Activated CD8-positive, alpha-beta T cell treated with anti-CD3 and anti-CD28 coated beads, Interleukin-2, amount 10 ng/mL, durations not matched to agents 7 days and 5 days (primary cell): ENCODE data around the gene SLC34A3. TPM values are rescaled to one million over a fixed set of nuclear protein-coding genes. Genes with fewer than 3 reads are reported as not detected.

Experiments used
- ATAC-seq: fragments of 150-1000 bp; cut with Tn5 transposase; one replicate; pipeline ENCODE4 v1.10.0; 2021; ENCODE audit warnings: moderate library complexity
- CTCF ChIA-PET: fragments of 350-600 bp; sonication (Branson Sonifier 250); formaldehyde crosslinking; loops from one replicate; lab custom pipeline; 2021; ENCODE audit warnings: antibody characterized with exemption; lab: Charles Lee
- POLR2A ChIA-PET: fragments of 350-600 bp; sonication (Branson Sonifier 250); formaldehyde crosslinking; loops from one replicate; lab custom pipeline; 2021; ENCODE audit warnings: antibody characterized with exemption; lab: Charles Lee
- DNase-seq: peaks from one replicate; pipeline ENCODE4 v3.0.0-alpha.2; 2020
- H3K27ac Mint-ChIP-seq: one replicate; pipeline ENCODE4 v1.8.0; 2021; ENCODE audit warnings: mild to moderate bottlenecking, mixed read lengths
- H3K27me3 Mint-ChIP-seq: one replicate; pipeline ENCODE4 v1.8.0; 2021; ENCODE audit warnings: low read depth, mixed read lengths
- H3K36me3 Mint-ChIP-seq: one replicate; pipeline ENCODE4 v1.8.0; 2021; ENCODE audit warnings: low read depth, mixed read lengths
- H3K4me1 Mint-ChIP-seq: one replicate; pipeline ENCODE4 v1.8.0; 2021; ENCODE audit warnings: low read depth, mixed read lengths
- H3K4me3 Mint-ChIP-seq: one replicate; pipeline ENCODE4 v1.8.0; 2021; ENCODE audit warnings: mild to moderate bottlenecking, mixed read lengths
- H3K9me3 Mint-ChIP-seq: one replicate; pipeline ENCODE4 v1.8.0; 2022; ENCODE audit warnings: mixed read lengths; ENCODE audit not compliant: insufficient read depth
- total RNA-seq, 2 experiments: library from RNA; stranded (reverse); gene quantifications; one replicate each; pipeline ENCODE4 v1.2.3, GENCODE V29; 2021

Gene SLC34A3
- total RNA-seq = not detected

DNA sequence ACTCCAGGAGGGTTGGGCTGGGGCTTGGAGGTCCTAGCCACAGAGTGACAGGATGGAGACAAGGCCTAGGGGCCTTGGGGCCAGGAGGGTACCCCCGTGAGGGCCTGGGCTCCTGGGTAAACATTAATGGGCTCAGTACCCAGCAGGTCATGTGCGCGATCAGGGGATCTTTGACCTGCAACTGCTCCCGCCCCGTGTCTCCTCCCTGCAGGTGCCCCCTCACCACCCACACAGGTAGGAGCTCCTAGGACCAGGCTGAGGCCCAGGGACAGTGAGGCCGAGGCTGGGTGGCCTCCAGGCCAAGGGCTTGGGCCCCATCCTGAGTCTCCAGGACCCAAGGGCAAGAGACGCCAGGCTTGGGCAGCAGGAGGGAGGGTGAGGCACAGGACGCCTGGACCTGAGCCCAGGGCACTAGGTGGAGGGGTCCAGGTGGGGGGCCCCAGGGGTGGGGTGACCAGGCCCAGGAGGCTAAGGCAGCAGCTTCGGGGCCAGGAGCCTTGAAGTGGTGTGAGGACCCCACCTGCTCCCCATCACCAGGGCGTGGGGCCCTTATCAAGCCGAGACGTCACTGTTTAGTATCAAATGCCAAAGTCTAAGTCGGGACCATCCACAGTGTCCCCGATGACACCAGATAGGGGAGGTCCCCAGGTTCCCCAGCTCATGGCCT, at the start of gene SLC34A3:
Gene SLC34A3, plus strand, starts transcription at position 197 of the 667 bp plus-strand sequence. CDS start 802 bp downstream, outside the sequence.
- Mint-ChIP-seq H3K27ac (no peak within 1 kb of the TSS), H3K4me3 (no peak within 1 kb of the TSS), H3K9me3 (no peaks in the 10 kb centered on the region), H3K36me3 (no peaks in the 10 kb centered on the region), H3K4me1 (peaks cover 3% of the 10 kb centered on the region), H3K27me3 (peaks cover 3% of the 10 kb centered on the region)
- ATAC-seq (no peak), DNase-seq (no peak)
- ChIA-PET POLR2A (interaction anchor here (1.4 kb wide), 1 partner anchor 10 kb away, joined by 5 read pairs; the partner anchor contains the start of gene TUBB4B), CTCF (no interaction called here)

DNA sequence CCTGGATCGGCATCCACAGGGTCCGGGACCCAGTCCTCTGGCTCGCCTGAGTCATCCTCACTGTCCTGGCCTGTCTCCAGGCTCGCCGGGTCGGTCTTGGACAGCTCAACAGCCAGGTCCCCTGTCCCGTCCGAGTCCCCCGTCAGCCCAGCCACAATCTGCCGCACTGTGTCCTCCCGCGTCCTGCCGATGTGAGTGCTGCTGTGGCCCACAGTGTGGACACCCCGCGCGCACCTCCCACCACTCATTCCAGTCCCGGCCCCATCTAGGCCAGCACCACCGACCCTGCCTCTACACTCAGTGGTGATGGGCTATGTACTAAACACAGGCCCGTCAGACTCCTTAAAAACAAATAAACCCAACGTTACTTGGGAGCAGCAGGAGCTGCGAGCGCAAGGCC, 49.0 kb upstream of the SLC34A3 start:
- Mint-ChIP-seq H3K36me3 (peaks cover 16% of the 10 kb centered on the region), H3K27ac (no peak overlapping the region), H3K4me3 (no peak overlapping the region), H3K9me3 (no peaks in the 10 kb centered on the region), H3K27me3 (no peaks in the 10 kb centered on the region), H3K4me1 (peaks cover 11% of the 10 kb centered on the region)
- CTCF ChIA-PET = no interaction called here
- no peak for DNase-seq
- POLR2A ChIA-PET = no interaction called here
- no peak for ATAC-seq

DNA sequence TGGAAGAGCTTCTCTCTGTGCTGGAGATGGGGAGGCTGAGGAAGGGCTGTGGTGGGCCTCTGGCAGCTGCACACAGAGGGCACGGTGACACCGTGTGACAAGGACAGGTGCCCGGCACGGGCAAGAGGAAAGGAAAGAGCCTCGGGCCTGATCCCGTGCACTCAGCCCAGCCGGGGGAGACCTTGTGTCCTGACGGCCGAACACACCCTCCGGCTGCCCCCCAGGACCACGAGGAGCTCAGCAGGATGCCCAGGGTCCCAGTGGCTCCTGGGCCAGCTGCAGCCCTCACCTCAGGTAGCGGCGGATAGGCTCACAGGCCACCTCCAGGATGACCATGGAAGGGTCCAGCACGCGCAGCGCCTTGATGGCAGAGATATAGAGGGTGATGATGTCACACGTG, 47.9 kb upstream of the SLC34A3 start:
- H3K9me3 Mint-ChIP-seq = no peaks in the 10 kb centered on the region
- H3K36me3 Mint-ChIP-seq = peaks cover 15% of the 10 kb centered on the region
- no peak overlapping the region for H3K4me3 Mint-ChIP-seq
- H3K27ac Mint-ChIP-seq = no peak overlapping the region
- ATAC-seq = no peak
- POLR2A ChIA-PET = interaction anchor here (1.1 kb wide), 1 partner anchor 9 kb away, joined by 3 read pairs; no protein-coding TSS in a partner anchor
- H3K27me3 Mint-ChIP-seq = no peaks in the 10 kb centered on the region
- peaks cover 23% of the 10 kb centered on the region for H3K4me1 Mint-ChIP-seq
- CTCF ChIA-PET = no interaction called here
- DNase-seq = no peak

DNA sequence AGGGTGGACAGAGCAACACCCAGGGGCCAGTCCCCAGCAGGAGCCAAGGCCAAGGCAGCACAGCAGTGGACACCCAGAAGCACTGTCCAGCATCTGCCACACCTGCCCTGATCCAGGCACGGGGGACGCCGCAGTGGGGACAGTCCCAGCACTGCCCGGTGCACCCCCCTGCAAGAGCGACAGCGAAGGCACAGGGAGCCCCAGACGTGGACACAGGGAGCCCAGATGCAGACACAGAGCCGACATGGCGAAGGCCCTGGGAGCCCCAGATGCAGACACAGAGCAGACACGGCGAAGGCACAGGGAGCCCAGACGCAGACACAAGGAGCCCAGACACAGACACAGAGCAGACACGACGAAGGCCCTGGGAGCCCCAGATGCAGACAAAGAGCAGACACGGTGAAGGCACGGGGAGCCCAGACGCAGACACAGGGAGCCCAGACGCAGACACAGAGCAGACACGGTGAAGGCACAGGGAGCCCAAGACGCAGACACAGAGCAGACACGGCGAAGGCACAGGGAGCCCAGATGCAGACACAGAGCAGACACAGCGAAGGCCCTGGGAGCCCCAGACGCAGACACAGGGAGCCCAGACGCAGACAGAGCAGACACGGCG, 46.6 kb upstream of the SLC34A3 start:
- H3K4me3 Mint-ChIP-seq = no peak overlapping the region
- H3K4me1 Mint-ChIP-seq = peaks cover 25% of the 10 kb centered on the region
- no peak for ATAC-seq
- H3K27me3 Mint-ChIP-seq = no peaks in the 10 kb centered on the region
- DNase-seq = no peak
- no peaks in the 10 kb centered on the region for H3K9me3 Mint-ChIP-seq
- H3K36me3 Mint-ChIP-seq = peaks cover 17% of the 10 kb centered on the region
- no peak overlapping the region for H3K27ac Mint-ChIP-seq
- CTCF ChIA-PET = no interaction called here
- POLR2A ChIA-PET = interaction anchor here (0.6 kb wide), 1 partner anchor 860 kb away, joined by 3 read pairs; no protein-coding TSS in a partner anchor

DNA sequence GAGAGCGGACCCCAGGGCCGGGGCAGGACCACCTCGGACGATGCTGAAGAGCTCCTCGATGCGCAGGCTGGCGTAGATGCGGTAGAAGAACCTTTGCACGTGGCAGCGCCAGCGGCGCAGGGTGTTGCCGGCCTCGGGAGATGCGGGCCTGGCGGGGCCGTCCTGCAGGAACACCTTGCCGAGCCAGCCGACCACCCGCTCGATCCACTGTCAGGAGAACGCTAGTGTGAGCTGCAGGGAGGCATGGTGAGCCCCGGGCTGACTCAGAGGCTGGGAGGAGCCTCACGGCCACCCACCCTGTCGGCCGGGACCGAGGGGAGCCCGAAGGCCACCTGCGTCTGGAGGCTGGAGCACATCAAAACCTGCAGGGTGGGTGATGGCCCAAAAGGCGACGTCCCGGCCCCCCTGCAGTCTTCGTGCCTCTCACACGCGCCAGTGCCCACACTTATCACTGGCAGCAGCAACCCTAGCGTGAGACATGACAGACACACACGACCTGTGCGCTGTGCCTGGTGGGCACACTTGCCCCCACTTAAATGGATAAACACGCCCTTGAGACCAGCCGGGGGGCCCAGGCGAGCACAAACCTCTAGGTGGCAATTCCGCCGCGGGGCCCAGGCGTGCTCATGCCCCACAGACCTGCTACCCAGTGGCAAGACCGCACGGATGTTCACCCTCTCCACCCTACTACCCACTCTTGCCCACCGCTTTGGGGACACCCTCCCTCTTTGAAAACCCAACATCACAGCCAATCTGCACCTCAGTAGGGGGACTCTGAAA, 45.6 kb upstream of the SLC34A3 start:
- H3K4me3 Mint-ChIP-seq = no peak overlapping the region
- ATAC-seq (no peak), DNase-seq (no peak)
- peaks cover 33% of the 10 kb centered on the region for H3K4me1 Mint-ChIP-seq
- H3K27me3 Mint-ChIP-seq = no peaks in the 10 kb centered on the region
- ChIA-PET CTCF (no interaction called here), POLR2A (no interaction called here)
- no peak overlapping the region for H3K27ac Mint-ChIP-seq
- H3K36me3 Mint-ChIP-seq = peaks cover 20% of the 10 kb centered on the region
- no peaks in the 10 kb centered on the region for H3K9me3 Mint-ChIP-seq

DNA sequence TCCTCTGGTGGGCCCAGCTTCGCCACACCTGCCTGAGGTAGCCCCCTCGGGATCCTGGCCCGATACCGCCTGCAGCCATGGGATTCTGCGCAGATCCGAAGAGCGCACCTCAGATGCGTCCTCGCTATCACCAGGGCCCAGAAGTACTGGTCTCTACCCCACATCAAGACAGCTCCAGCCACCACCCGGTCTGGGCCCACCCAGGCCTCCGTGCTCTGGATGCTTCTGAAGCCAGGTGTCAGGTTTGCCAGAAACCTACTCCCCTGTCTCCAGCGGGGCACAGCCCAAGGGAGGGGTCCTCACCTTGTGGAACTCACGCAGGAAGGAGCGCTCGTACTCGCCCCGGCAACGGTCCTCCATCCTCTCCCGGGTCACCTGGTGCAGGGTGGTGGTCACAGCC, 44.8 kb upstream of the SLC34A3 start:
- no peaks in the 10 kb centered on the region for H3K27me3 Mint-ChIP-seq
- no peak overlapping the region for H3K27ac Mint-ChIP-seq
- H3K4me1 Mint-ChIP-seq = peaks cover 40% of the 10 kb centered on the region
- ChIA-PET POLR2A (no interaction called here), CTCF (no interaction called here)
- H3K9me3 Mint-ChIP-seq = no peaks in the 10 kb centered on the region
- peaks cover 20% of the 10 kb centered on the region for H3K36me3 Mint-ChIP-seq
- DNase-seq (no peak), ATAC-seq (no peak)
- no peak overlapping the region for H3K4me3 Mint-ChIP-seq

DNA sequence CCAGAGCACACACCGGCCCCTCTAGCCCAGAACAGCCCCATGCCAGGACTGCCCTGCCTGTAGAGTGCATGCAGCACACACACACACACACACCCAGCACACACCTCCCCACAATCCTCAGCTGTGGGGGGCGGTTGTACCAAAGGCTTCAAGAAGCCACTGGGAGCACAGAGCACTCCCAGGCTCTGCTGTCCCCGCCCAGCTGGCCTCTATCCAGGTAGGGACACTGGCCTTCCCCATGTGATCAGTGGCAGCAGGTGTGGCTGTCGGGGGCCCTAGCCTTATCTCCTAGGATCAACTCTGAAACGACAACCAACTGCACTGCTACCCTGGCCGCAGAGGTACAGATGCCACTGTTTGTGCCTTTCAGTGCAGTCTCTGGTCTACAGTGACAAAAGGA, 44.3 kb upstream of the SLC34A3 start:
- Mint-ChIP-seq H3K27ac (peak overlapping the region; percentile 32), H3K9me3 (no peaks in the 10 kb centered on the region), H3K36me3 (peaks cover 20% of the 10 kb centered on the region), H3K4me3 (peak overlapping the region; percentile 90), H3K4me1 (peaks cover 42% of the 10 kb centered on the region), H3K27me3 (no peaks in the 10 kb centered on the region)
- ATAC-seq (no peak), DNase-seq (no peak)
- POLR2A ChIA-PET = interaction anchor here (3.2 kb wide), 1 partner anchor 14 kb away, joined by 20 read pairs; the partner anchor contains the start of gene TPRN
- CTCF ChIA-PET = interaction anchor here (1.7 kb wide), 1 partner anchor 50 kb away, joined by 4 read pairs; no protein-coding TSS in a partner anchor

DNA sequence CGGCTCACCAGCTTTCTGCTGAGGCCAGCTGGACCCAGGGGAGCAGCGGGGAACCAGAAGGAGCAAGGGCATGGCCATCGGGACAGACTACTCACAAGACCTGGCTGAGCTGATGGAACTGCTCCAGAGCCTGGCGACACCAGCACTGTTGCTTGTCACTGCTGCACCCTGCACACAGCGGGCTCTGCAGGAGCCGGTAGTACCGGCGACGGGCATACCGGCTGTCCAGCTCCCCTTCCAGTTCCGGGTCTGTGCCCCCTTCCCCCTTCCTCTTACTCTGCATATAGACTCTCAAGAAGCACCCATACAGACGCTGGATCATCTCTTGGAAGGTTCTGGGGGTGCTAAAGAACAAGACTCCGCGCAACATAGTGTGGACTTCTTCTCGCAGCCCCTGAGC, 43.3 kb upstream of the SLC34A3 start:
- POLR2A ChIA-PET = interaction anchor here (0.7 to 3.2 kb wide), 12 partner anchors 11 to 243 kb away, joined by 3 to 28 read pairs (median 4); partner anchors contain the start of genes CYSRT1, RNF208, SAPCD2 and TPRN
- peak overlapping the region; percentile 90 for H3K4me3 Mint-ChIP-seq
- DNase-seq = no peak
- H3K27ac Mint-ChIP-seq = peak overlapping the region; percentile 96
- no peak for ATAC-seq
- H3K36me3 Mint-ChIP-seq = peaks cover 16% of the 10 kb centered on the region
- peaks cover 42% of the 10 kb centered on the region for H3K4me1 Mint-ChIP-seq
- CTCF ChIA-PET = interaction anchor here (1.2 to 3.4 kb wide), 6 partner anchors 11 to 119 kb away, joined by 3 to 23 read pairs (median 4); partner anchors contain the start of genes CYSRT1 and RNF224
- H3K9me3 Mint-ChIP-seq = no peaks in the 10 kb centered on the region
- no peaks in the 10 kb centered on the region for H3K27me3 Mint-ChIP-seq

DNA sequence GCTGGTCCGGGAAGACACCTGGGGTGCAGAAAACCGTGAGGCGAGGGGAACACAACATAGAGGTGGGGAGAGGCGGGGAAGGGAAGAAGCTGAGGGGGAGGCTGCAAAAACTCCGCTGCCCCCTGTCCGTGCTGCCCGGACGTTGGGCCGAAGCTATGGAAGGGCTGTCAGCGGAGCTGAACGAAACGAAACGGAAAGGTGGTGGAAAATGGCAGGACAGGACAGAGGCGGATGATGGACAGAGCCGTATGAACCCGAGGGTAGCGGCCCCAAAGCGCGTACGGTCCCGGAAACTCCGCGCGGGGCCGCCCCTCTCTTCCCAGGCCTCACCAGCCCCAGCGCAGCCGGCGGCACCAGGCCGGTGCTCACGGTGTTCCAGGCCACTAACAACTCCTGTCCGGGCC, 42.6 kb upstream of the SLC34A3 start:
- no peak for ATAC-seq
- H3K9me3 Mint-ChIP-seq = no peaks in the 10 kb centered on the region
- DNase-seq = no peak
- H3K27ac Mint-ChIP-seq = peak overlapping the region; percentile 96
- peaks cover 42% of the 10 kb centered on the region for H3K4me1 Mint-ChIP-seq
- peaks cover 16% of the 10 kb centered on the region for H3K36me3 Mint-ChIP-seq
- H3K27me3 Mint-ChIP-seq = no peaks in the 10 kb centered on the region
- peak overlapping the region; percentile 90 for H3K4me3 Mint-ChIP-seq
- ChIA-PET POLR2A (interaction anchor here (0.7 to 3.2 kb wide), 13 partner anchors 10 to 244 kb away, joined by 3 to 28 read pairs (median 4); partner anchors contain the start of genes CYSRT1, RNF208, SAPCD2 and TPRN), CTCF (interaction anchor here (1.2 to 3.4 kb wide), 12 partner anchors 10 to 120 kb away, joined by 3 to 23 read pairs (median 5); partner anchors contain the start of genes CYSRT1, RNF208, RNF224 and TPRN)

DNA sequence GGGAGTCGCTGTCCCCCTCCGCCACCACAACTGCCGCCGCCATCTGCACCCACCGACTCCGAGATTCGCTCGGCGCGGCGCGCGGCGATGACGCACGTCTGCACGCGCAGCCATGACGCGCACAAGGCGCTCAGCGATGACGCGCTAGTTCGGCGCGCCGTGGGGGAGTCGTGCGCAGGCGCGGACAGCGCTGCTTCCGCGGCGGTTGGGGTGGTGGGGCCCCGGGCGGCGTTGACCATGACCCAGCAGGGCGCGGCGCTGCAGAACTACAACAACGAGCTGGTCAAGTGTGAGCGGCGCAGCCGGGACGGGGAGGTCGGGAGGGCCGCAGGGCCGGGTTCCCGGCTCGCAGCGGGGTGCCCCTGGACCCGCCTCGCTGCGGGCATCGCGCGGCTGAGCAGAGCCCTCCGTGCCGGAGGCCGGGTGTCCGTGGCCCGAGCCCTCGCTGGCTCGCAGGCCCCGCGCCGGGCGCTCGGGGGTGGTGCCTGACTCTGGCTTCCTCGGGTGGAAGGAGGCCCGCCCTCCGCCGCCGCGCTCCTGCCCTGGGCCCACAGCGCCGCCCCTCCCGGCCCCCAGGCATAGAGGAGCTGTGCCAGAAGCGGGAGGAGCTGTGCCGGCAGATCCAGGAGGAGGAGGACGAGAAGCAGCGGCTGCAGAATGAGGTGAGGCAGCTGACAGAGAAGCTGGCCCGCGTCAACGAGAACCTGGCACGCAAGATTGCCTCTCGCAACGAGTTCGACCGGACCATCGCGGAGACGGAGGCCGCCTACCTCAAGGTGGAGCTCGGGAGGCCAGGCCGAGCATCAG, 42.0 kb upstream of the SLC34A3 start, which contains the start of the genes ANAPC2 and SSNA1:
Gene ANAPC2, minus strand, starts transcription at position 71 of the 807 bp plus-strand sequence. Its CDS starts 28 bp downstream, at position 43.
Gene SSNA1, plus strand, starts transcription at position 187 of the 807 bp plus-strand sequence. Its CDS starts 51 bp downstream, at position 238.
- ATAC-seq (peak; percentile 81), DNase-seq (peak; percentile 93)
- peak within 1 kb of the TSS; percentile 97 for H3K27ac Mint-ChIP-seq
- H3K27me3 Mint-ChIP-seq = no peaks in the 10 kb centered on the region
- POLR2A ChIA-PET = interaction anchor here (0.6 to 3.2 kb wide), 25 partner anchors 8 to 119 kb away, joined by 3 to 28 read pairs (median 4); partner anchors contain the start of genes CYSRT1, LRRC26, MAN1B1 and RNF208
- H3K36me3 Mint-ChIP-seq = peaks cover 12% of the 10 kb centered on the region
- CTCF ChIA-PET = interaction anchor here (0.7 to 3.4 kb wide), 22 partner anchors 10 to 153 kb away, joined by 3 to 23 read pairs (median 4); partner anchors contain the start of genes CYSRT1, MAN1B1, RNF208 and RNF224
- no peaks in the 10 kb centered on the region for H3K9me3 Mint-ChIP-seq
- peaks cover 42% of the 10 kb centered on the region for H3K4me1 Mint-ChIP-seq
- peak within 1 kb of the TSS; percentile 97 for H3K4me3 Mint-ChIP-seq
